AG20443 (cell line): ENCODE measurements around the gene PKN1.
A peak's percentile ranks its signal among the peaks of the same experiment; 100 is the strongest.

ENCODE experiments used
- DNase-seq: peaks from one replicate; pipeline ENCODE4 v3.0.0; 2012; ENCODE audit warnings: low spot score, mixed read lengths

The PKN1 gene

DNA sequence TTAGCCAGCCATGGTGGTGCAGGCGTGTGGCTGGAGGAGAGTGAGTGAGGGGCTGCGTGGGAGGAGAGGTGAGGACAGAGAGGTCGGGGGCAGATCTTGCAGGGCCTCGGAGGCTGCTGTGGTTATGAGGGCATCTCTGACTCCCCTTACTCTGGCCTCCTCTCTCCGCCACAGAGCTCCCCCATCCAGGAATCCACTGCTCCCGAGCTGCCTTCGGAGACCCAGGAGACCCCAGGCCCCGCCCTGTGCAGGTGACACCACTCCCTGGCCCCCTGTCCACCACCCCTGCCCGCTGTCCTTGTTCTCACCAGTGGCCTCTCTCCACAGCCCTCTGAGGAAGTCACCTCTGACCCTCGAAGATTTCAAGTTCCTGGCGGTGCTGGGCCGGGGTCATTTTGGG lies 34.3 kb downstream of the PKN1 start:
- DNase-seq = no peak

DNA sequence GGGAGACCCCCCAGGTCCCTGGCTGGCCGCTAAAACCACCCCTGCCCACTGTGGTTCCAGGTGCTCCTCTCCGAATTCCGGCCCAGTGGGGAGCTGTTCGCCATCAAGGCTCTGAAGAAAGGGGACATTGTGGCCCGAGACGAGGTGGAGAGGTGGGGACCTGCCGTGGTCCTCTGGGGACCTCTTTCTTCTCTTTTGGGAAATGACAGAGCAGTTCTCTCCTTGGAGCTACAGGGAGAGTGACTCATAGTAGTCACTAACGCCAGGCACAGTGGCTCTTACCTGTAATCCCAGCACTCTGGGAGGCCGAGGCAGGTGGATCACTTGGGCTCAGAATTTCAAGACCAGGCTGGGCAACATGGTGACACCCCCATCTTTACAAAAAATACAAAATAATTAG lies 34.7 kb downstream of the PKN1 start:
- no peak for DNase-seq

DNA sequence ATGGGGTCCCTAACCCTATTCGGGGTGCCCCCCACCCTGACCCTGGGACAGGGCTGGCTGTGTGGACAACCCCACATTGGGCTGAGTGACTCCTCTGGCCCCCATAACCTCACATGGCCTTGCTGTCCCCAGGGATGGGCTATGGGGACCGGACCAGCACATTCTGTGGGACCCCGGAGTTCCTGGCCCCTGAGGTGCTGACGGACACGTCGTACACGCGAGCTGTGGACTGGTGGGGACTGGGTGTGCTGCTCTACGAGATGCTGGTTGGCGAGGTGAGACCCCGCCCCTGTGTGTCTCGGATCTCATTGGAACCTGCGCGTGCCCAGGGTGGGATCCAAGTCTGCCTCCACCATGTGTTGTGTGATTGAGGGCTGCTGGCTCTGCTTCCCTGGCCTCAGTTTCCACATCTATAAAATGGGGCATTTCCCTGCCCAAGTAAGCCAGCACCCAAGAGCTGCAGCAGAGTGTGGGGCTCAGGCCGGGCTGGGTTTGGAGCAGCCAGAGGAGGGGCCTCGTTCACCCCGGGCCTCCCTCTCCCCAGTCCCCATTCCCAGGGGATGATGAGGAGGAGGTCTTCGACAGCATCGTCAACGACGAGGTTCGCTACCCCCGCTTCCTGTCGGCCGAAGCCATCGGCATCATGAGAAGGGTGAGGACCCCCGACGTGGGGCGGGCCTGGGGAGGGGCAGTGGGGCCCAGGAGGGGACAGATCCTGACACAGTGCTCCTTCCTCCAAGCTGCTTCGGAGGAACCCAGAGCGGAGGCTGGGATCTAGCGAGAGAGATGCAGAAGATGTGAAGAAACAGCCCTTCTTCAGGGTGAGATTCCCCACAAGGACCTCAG lies 37.1 kb downstream of the PKN1 start:
- DNase-seq = no peak

DNA sequence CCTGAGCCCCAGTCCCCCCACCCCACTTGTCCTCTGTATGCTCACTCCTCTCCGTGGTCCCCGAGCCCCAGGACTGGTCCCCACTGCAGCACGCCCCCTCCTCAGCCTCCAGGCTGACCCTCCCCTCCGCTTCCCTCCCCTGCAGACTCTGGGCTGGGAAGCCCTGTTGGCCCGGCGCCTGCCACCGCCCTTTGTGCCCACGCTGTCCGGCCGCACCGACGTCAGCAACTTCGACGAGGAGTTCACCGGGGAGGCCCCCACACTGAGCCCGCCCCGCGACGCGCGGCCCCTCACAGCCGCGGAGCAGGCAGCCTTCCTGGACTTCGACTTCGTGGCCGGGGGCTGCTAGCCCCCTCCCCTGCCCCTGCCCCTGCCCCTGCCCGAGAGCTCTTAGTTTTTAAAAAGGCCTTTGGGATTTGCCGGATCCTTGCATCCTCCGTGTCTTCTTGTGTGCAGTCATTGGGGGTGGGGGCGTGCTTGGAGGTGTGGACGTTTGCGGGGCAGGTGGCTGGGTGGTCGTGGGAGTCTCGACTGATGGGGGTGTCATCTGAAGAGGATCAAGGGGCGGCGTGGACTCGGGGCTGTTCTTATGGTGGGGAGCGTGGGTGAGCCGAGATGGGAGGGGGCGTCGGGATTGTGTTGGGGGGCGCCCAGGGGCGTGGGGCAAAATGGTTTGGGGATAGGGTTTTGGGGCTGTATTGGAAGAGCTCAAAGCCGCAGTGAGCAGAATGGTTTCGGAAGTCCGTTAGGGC lies 38.5 kb downstream of the PKN1 start:
- no peak for DNase-seq

DNA sequence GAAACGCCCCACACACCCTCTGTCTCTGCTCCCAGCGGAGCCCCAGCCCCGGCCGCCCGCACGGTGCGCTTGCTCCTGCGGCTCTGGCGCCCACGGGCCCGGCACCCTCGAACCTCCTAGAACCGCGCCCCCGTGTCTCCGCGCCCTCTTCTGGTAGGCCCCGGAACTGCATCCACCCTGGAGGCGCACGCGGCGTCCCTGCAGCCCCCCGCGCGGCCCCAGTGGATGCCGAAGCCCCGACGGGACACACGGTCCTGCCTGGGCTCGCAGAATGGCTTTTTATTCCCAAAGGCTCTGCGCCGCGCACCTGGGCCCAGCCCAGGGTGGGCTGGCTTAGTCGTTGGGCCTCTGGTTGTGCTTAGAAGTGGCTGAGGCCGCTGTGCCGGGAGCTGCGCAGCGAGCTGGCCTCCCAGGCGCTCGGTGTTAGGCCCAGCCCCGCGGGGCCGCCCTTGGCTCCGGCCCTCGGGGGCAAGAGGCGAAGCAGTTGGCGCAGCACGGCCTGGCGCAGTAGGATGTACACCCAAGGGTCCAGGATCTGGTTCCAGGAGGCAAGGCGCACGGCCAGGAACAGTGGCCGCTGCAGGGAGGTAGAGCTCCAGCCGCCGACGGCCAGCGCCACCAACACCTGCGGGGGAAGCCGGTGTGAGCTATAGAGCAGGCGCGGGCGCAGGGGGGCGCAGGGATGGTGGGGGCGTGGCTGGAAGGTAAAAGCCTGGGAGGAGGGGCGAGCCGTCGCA lies 39.3 kb downstream of the PKN1 start:
- DNase-seq = peak; percentile 90

DNA sequence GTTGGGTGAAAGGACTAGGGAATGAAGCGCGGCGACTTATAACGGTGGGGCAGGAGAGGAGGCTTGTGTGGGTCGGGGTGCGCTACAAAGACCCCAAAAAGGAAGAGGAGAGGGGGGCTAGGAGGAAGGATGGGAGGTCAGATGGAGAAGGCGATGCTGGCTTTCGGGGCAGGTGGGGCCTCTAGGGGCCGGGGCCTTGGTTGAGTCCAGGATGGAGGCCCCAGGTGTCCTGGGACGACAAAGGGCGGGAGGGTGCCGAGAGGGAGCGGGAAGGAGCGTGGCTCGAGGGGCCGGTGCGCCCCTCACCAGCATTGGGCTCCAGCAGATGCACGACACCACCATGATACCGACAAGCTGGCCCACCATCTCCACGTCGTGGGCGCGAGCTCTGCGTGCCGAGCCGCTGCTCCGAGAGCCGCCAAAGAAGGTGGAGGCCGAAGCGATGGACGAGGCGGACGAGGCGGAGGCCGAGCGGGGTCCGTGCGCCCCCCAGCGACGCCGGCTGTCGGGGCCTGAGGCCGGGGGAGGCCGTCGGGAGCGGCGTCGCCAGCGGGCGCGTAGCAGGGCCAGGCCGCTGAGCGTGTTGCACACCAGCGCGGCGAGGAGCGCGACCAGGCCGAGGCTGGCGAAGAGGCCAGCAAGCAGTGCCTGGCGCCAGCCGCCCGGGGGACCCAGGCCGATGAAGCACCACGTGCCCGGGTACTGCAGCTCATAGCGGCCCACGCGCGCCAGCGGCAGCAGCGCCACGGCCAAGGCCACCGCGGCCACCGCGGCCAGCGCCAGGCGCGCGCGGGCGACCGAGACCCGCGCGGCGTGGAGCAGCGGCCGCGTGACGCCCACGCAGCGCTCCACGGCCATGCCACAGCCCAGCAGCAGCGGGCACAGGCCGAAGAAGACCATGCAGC lies 40.2 kb downstream of the PKN1 start:
- DNase-seq = peak; percentile 53

DNA sequence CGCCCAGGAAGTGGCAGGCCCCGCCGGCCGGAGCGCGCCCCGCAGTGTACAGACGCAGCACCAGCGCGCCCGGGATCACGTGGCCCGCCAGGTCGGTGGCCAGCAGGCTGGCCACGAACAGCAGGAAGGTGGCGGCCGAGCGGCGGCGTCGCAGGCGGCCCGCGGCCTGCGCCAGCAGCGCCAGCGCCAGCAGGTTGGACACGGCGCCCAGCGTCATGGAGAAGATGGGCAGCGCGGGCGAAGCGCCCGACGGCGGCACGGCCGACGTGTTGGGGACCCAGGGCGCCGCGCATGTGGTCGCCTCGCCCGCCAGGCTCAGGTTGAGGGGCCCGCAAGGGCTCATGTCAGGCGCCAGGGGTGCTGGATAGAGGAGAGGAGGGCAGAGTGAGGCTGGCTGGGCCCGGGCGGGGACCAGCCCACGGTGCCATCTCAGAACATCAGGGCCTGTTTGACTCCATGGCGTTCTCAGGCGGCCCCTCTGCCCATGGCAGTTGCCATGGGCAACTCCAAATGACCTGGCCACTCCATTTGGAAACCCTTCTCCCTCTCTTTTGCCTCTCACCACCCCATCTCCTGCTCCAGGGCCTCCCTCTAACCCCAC lies 41.0 kb downstream of the PKN1 start:
- peak; percentile 53 for DNase-seq

DNA sequence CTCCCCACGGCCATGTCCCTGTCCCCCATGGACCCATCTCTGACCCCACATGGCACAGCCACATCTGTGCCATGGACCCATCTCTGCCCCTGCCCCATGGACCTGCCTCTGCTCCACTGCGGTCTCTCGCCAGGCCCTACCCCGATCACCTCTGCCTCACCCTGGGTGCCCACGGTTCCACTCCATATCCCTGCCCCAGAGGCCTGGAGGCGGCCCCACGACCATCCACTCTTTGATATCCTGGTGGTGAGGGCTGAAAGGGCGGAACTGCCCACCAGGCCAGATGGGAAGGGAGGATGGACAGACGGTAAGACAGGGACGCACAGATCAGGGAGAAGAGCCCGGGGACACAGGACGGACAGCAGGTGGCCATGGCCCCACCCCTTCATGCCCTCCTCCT lies 41.7 kb downstream of the PKN1 start:
- no peak for DNase-seq

DNA sequence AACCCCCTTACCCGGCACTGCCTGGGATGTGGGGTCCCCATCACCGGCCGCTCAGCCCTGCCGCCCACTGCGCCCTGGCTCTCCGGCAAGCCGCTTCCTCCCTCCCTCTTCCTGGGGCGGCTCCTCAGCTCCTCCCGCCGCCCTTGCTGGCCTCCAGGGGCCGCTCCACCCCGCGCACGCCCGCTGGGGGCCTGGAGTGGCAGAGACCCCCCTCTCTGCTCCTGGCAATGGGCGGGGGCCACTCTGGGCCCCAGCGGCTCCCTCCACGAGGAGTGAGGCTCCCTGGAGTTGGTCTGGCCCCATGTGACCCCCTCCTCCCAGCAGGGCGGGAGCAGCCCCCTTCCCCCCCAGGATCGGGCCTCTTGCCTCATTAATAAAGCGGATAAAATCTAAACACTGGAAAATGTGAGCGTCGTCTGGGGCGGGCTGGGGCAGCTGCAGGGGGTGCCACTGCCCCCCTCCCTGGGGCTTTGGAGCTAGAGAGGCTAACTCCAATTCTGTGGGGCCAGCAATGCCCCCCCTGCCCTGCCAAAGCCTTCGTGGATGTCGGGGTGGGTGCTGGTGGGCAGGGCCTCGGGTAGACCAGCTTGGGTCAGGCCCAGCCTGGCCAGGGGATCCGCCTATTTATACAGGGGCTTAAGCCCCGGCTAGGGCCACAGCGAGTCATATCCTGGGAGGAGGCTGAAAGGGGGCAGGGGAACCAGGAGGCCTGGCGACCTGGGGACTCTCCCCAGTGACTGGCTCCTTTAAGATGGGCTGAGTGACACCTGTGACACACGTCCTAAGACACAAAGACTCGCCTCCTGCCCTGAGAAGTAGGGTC lies 42.4 kb downstream of the PKN1 start, which contains the start of gene PTGER1:
TSS of gene PTGER1 (minus strand) at position 104 of the 823 bp plus-strand sequence. CDS start 1,034 bp downstream, outside the sequence.
- peak; percentile 72 for DNase-seq

DNA sequence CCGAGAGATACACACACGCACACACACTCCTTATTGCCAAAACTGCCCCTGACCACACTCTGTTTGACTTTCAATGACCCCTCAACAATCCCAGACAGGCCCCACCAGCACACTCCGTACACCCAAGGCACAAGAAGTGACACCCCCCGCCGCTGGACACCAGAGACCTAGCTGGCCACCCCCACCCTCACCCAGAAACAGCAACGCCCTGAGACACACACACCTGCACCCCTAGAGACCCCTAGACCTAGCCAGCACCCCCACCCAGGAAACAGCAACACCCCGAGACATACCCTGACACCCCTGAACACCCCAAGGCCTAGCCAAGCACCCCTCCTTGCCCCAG lies 43.2 kb downstream of the PKN1 start:
- no peak for DNase-seq

DNA sequence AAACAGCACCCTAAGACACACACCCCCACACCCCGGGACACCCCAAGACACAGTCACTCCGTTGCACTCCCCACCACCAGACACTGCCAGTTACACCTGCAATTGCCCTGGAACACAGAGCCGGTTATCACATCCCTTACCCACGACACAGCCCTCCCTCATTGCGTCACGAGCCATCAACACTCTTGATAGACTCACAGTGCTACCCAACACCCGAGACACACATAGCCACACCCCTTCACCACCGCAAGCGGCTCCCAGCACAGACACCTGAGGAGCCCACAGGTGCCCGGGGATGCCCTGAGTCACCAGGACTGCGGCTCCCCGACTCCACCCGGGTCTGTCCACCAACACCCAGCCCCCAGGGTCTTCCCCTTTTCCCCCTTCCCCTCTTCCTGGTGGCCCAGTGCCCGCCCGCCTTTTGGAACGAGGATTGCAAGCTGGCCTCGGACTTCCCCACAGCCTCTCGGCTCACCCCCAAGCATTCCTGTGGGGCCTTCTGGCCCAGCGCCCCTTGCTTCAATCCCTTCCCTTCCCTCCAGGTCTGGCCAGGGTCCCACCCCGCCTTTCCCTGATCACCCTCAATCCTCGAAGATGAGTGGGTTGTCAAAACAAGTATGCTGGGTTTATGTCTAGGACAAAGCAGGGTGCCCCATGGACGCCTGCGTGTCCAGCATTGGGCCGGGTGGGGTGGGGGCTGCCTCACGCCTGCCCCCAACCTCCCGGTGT lies 43.7 kb downstream of the PKN1 start:
- peak; percentile 78 for DNase-seq

DNA sequence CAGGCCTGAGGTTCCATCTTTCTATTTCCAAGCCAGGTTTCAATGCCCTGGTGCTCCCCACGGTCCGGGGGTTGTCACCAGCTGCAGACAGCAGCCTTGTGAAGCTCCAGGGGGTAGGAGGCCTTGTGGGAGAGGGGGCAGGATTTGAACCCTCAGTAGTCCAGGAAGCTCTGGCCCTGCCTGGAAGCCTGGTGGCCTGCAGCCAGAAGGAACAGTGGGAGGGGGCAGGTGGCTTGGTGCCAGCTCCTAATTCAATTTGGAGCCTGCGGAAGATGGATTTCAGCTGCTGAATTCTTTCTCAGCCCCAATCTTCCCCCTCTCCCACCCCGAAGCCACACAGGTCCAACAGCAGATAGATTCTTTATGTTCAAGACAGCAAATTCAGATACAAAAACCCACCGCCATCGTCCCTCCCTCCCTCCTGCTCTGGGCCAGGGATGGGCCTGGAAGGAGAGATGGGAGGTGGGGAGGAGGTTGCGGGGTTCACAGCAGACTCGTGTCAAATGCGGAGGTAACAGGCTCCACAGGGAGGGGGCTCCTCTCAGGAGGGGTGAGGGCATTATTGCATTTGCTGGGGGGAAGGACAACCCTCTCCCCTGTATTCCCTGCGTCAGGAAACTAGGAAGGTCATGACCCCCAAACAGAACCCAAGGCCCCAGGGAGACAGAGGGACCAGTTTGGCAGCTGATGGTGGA lies 44.5 kb downstream of the PKN1 start:
- no peak for DNase-seq

DNA sequence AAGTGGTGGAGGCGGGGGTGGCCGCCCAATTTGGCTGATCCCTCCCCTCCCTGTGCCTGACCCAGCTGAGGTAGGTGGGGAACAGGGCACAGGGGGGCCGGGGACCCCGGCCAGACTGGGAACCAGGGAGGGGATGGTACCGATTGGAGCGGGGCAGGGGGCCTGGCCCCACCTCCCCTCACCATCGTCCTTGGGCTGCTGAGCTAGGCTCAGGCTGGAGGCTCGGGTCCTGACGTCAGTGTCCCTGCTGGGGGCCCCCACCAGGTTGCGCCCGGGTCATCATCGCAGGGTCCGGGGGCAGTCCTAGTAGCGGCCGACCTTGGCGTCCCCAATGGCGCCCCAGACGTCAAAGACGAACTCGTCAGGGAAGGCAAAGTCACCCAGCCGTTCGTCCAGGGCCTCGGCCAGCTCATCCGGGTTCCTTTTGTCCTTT lies 45.0 kb downstream of the PKN1 start:
- no peak for DNase-seq

DNA sequence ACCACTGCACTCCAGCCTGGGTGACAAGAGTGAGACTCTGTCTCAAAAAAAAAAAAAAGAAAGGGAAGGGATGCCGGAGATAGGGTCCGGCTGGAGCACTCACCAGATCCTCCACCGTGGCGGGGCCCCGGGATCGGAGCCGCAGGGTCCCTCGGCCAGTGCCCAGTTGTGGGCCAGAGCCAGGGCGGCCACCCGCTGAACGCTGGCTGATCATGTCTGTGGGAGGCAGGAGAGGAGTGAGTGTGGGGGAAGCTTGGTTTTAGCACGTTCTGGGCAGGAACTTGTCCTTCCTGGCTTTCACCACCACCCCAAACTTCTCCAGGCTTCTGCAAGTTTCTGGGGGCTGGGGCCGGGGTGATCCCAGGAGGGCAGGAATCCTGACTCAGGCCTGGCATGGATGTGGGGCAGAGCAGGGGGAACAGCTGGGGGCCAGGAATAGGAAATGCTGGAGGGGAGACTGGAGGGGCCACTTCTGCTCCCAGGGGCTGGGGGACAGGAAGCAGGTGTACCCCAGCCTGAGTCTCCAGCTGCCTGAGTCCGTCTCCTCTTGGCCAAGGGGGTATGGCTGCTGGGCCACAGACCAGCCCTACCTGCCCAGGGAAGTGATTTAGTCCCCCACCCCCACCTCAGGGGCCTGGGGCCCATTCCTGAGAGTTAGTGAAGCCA lies 46.3 kb downstream of the PKN1 start:
- no peak for DNase-seq

DNA sequence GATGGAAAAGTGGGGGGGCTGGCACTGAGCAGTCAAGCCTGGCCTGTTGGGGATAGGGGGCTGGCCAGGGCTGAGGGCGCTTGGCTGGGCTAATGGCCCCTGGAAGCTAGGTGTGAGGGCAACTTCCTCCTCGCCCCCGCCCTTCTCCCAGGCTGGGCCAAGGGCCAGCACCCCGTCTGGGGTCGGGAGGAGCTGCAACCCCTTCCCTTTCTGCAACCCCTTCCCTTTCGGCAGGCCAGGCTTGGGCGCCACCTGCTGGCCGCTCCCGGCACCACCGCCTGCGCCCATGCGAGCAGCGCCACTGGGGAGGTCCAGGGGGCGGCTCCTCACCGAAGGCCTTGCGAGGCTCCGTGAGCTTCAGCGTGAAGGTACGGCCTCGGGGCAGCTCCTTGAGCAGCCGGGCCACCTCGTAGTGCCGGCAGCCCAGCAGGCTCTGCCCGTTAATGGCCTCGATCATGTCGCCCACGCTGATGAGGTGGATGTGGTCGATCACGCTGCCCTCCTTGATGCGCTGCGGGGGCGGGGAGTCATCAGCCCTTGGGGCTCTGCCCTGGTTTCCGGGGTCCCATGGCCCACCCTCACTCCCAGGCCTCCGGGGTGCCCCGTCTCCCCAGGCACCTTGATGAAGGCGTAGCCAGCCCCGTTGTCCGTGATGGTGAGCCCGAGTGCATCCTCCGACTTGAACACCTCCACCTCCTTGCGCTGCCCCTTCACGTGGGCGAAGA lies 47.0 kb downstream of the PKN1 start:
- peak; percentile 62 for DNase-seq

DNA sequence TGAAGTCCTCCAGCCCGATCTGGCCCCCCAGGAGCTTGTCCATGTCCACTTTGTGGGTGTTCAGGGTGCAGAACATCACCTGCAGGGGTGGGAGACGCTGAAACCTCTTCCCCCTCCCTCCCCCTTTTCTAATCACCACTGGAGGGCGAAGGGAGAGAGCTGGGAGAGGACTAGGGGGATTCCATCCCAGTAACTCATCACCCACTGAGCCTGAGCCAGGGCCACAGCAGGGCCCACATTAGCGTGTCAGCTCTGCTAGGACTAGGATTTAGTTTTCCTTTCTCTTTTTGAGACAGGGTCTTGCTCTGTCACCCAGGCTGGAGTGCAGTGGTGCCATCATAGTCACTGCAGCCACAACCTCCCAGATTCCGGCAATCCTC lies 47.6 kb downstream of the PKN1 start:
- DNase-seq = no peak

DNA sequence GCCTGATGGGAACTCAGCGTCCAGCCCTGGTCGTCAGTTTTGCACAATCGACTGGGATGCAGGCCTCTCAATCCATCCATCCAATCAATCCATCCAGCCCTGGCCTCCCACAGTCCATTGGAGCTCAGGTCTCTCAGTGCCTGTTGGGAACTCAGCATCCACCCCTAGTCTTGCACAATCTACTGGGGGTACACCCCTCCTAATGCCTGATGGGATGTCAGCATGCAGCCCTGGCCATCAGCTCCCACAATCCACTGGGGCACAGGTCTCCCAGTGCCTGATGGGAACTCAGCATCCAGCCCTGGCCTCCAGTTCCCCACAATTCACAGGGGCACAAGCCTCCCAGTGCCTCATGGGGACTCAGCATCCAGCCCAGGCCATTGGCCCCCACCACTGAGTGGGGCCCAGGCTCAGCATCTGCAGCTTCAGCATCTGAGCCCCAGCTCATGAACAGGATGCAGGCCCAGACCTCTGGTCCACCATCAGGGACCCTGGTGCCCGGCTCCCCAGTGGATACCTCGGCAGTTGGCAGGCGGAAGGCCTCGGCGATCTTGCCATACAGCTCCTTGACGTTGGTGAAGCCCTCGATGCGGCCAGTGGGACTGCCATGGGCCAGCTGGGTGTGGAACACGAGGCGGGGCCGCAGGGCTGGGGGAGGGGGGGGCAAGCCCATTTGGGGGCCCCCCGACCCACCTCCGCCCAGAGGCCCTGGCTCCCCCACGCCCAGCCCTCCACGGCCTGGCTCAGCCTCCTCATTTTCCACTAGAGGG lies 49.3 kb downstream of the PKN1 start:
- DNase-seq = no peak
